Activated CD8-positive, alpha-beta T cell treated with anti-CD3 and anti-CD28 coated beads for 36 hours (primary cell): ENCODE results near the gene IL12RB2. TPM values are rescaled to one million over a fixed set of nuclear protein-coding genes. Genes with fewer than 3 reads are reported as not detected.

ENCODE experiments used
- ATAC-seq: fragments of 200-7000 bp; cut with Tn5 transposase; one replicate; pipeline ENCODE4 v1.10.0; 2021; ENCODE audit warnings: mild to moderate bottlenecking, moderate library complexity
- CTCF ChIA-PET: fragments of 350-600 bp; sonication (Branson Sonifier 250); formaldehyde crosslinking; loops from one replicate; lab custom pipeline; 2021; ENCODE audit warnings: antibody characterized with exemption; lab: Charles Lee
- POLR2A ChIA-PET: fragments of 350-600 bp; sonication (Branson Sonifier 250); formaldehyde crosslinking; loops from one replicate; lab custom pipeline; 2021; ENCODE audit warnings: antibody characterized with exemption; lab: Charles Lee
- DNase-seq: peaks from one replicate; pipeline ENCODE4 v3.0.0-alpha.2; 2020
- H3K27ac Mint-ChIP-seq: one replicate; pipeline ENCODE4 v1.8.0; 2021; ENCODE audit warnings: mild to moderate bottlenecking, mixed read lengths
- H3K27me3 Mint-ChIP-seq: one replicate; pipeline ENCODE4 v1.8.0; 2021; ENCODE audit warnings: mixed read lengths
- H3K36me3 Mint-ChIP-seq: one replicate; pipeline ENCODE4 v1.8.0; 2021; ENCODE audit warnings: low read depth, mixed read lengths
- H3K4me1 Mint-ChIP-seq: one replicate; pipeline ENCODE4 v1.8.0; 2021; ENCODE audit warnings: low read depth, mixed read lengths
- H3K4me3 Mint-ChIP-seq: one replicate; pipeline ENCODE4 v1.8.0; 2021; ENCODE audit warnings: mild to moderate bottlenecking, moderate library complexity, mixed read lengths
- H3K9me3 Mint-ChIP-seq: one replicate; pipeline ENCODE4 v1.8.0; 2021; ENCODE audit warnings: mixed read lengths
- intact Hi-C: fragments of 100-400 bp; cut with micrococcal nuclease; formaldehyde crosslinking; loops from one replicate; pipeline ENCODE4 v1.10.0; 2022
- total RNA-seq, 2 experiments: library from RNA; stranded (reverse); gene quantifications; one replicate each; pipeline ENCODE4 v1.2.3, GENCODE V29; 2021
- TF ChIP-seq, protein P1 (sequence below): fragments of 200-600 bp; IDR thresholded peaks from one replicate; pipeline ENCODE4 v1.8.0; 2022; ENCODE audit warnings: antibody characterized with exemption, mild to moderate bottlenecking

The IL12RB2 gene
- total RNA-seq, 2 experiments from 2014 or later = 29.1 to 29.7 TPM

DNA sequence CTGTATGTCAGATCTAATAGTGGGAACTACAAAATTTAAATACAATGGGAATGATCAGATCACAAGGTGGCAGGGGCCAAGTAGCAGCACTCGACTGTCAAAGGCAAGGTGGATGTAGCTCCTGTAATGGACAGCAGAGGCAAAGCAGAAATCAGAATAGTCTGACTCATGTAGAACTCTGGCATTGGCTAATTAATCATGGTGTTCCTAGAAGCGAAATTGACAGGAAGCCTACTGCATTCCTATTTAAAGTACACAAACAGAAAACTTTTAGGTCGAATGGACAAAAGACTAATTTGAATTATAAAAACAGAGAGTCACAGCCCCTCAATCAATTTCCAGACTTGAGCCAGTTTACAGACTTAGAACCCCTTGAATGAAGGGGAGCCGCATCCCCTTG is 17.4 kb upstream of the IL12RB2 start:
- Mint-ChIP-seq H3K36me3 (peaks cover 3% of the 10 kb centered on the region), H3K27ac (no peak overlapping the region), H3K4me3 (no peak overlapping the region), H3K9me3 (peaks cover 2% of the 10 kb centered on the region), H3K27me3 (peaks cover 2% of the 10 kb centered on the region), H3K4me1 (peaks cover 23% of the 10 kb centered on the region)
- ATAC-seq (no peak), DNase-seq (no peak)
- CTCF ChIA-PET = interaction anchor here (1.4 kb wide), 1 partner anchor 15 kb away, joined by 3 read pairs; no protein-coding TSS in a partner anchor
- POLR2A ChIA-PET = interaction anchor here (1.1 kb wide), 1 partner anchor 43 kb away, joined by 3 read pairs; no protein-coding TSS in a partner anchor
- TF ChIP-seq, protein P1, sequence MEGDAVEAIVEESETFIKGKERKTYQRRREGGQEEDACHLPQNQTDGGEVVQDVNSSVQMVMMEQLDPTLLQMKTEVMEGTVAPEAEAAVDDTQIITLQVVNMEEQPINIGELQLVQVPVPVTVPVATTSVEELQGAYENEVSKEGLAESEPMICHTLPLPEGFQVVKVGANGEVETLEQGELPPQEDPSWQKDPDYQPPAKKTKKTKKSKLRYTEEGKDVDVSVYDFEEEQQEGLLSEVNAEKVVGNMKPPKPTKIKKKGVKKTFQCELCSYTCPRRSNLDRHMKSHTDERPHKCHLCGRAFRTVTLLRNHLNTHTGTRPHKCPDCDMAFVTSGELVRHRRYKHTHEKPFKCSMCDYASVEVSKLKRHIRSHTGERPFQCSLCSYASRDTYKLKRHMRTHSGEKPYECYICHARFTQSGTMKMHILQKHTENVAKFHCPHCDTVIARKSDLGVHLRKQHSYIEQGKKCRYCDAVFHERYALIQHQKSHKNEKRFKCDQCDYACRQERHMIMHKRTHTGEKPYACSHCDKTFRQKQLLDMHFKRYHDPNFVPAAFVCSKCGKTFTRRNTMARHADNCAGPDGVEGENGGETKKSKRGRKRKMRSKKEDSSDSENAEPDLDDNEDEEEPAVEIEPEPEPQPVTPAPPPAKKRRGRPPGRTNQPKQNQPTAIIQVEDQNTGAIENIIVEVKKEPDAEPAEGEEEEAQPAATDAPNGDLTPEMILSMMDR = no peak
- intact Hi-C loops = no loop called here

DNA sequence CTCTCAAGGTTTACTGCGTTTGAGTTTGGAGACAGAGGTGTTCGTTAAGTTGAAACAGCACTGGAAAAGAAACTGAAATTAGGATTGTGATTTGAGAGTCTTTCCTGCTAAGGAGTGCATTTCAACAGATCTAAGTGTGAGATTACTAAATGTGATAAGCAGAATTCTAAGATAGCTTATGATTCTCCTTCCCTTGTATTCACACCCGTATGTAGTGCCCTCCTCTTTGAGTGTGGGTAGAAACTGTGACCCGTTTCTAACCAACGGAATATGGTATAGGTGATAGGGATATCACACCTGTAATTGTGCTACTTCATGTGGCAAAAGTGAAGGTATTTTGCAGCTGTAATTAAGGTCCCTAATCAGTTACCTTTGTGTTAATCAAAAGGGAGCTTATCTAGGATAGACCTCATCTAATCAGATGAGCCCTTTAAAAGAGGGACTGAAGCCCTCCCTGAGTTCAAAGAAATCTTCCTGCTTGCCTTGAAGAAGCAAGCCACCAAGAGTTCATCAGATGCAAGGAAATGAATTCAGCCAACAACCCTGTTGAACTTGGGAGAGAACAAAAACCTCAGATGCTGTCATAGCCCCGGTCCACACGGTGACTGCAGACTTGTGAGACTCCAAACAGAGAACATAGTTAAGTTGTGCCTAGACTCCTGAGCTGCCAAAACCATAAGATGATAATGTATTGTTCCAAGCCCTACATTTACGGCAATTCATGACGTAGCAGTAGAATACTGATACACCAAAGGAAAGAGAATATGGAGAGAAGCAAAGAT is 12.6 kb upstream of the IL12RB2 start:
- DNase-seq (peak; percentile 36), ATAC-seq (peak; percentile 79)
- TF ChIP-seq, protein P1 = no peak
- no peaks in the 10 kb centered on the region for H3K9me3 Mint-ChIP-seq
- no peaks in the 10 kb centered on the region for H3K36me3 Mint-ChIP-seq
- no peak overlapping the region for H3K27ac Mint-ChIP-seq
- peaks cover 5% of the 10 kb centered on the region for H3K27me3 Mint-ChIP-seq
- intact Hi-C loops = no loop called here
- H3K4me3 Mint-ChIP-seq = no peak overlapping the region
- POLR2A ChIA-PET = interaction anchor here (0.8 to 2.3 kb wide), 5 partner anchors 12 to 135 kb away, joined by 3 to 8 read pairs (median 3); partner anchors contain the start of genes IL12RB2 and SERBP1
- peaks cover 5% of the 10 kb centered on the region for H3K4me1 Mint-ChIP-seq
- CTCF ChIA-PET = interaction anchor here (0.6 to 2.2 kb wide), 8 partner anchors 9 to 151 kb away, joined by 3 to 7 read pairs (median 3); no protein-coding TSS in a partner anchor

DNA sequence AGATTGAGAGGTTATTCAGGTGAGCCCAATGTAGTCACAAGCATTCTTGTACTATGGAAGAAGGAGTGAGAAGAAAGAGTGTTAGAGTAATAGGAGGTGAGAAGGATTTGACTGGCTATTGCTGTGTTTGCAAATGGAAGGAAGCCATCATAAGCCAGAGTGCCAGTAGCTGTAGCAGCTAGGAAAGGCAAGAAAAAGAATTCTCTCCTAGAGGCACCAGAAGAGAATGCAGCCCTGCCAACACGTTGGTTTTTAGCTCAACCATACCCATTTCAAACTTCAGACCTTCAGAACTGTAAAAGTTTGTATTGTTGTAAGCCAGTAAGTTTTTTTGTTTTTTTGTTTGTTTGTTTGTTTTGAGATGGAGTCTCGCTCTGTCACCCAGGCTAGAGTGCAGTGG is 8.9 kb upstream of the IL12RB2 start:
- Mint-ChIP-seq H3K27me3 (peaks cover 8% of the 10 kb centered on the region), H3K36me3 (no peaks in the 10 kb centered on the region), H3K4me1 (peaks cover 18% of the 10 kb centered on the region), H3K9me3 (no peaks in the 10 kb centered on the region), H3K27ac (no peak overlapping the region), H3K4me3 (no peak overlapping the region)
- ATAC-seq = peak; percentile 37
- DNase-seq = no peak
- TF ChIP-seq, protein P1 = no peak
- intact Hi-C loops = no loop called here
- ChIA-PET CTCF (interaction anchor here (1.2 to 2.5 kb wide), 3 partner anchors 10 to 34 kb away, joined by 3 to 10 read pairs (median 5); no protein-coding TSS in a partner anchor), POLR2A (interaction anchor here (1.1 kb wide), 1 partner anchor 12 kb away, joined by 3 read pairs; no protein-coding TSS in a partner anchor)

DNA sequence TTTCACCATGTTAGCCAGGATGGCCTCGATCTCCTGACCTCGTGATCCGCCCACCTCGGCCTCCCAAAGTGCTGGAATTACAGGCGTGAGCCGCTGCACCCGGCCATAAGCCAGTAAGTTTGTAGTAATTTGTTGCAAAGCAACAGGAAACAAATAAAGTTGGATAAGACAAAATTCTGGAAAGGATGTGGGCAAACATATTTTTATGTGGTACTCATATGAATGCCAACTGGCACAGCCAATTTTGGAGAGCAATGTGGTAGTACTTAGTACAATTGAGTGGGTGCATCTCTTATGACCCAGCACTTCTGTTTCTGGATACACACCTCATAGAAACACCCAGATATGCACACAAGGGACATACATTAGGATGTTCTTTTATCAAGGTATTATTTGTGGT is 8.4 kb upstream of the IL12RB2 start:
- TF ChIP-seq, protein P1 = no peak
- no peak for DNase-seq
- CTCF ChIA-PET = interaction anchor here (1.0 to 2.5 kb wide), 4 partner anchors 11 to 88 kb away, joined by 3 to 10 read pairs (median 4); no protein-coding TSS in a partner anchor
- Mint-ChIP-seq H3K4me1 (peaks cover 23% of the 10 kb centered on the region), H3K36me3 (no peaks in the 10 kb centered on the region), H3K9me3 (no peaks in the 10 kb centered on the region), H3K27me3 (peaks cover 8% of the 10 kb centered on the region), H3K27ac (no peak overlapping the region), H3K4me3 (no peak overlapping the region)
- ATAC-seq = no peak
- POLR2A ChIA-PET = interaction anchor here (1.2 kb wide), 1 partner anchor 180 kb away, joined by 3 read pairs; no protein-coding TSS in a partner anchor
- intact Hi-C loops = no loop called here

DNA sequence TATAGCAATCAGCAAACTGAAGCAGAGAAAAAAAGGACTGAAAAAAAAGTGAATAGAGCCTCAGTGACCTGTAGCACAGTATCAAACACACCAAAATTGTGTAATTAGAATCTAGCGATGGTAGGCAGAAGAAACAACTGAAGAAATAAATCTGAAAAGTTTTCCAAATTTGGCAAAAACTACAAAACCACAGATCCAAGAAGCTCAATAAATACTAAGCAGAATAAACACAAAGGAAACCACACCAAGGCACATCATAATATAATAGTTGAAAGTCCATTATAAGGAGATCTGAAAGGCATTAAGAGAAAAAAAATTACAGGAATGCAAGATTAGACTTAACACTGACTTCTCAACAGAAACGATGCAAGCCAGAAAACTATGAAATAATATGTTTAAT is 7.1 kb upstream of the IL12RB2 start:
- TF ChIP-seq, protein P1 = no peak
- Mint-ChIP-seq H3K9me3 (no peaks in the 10 kb centered on the region), H3K27ac (no peak overlapping the region), H3K27me3 (peaks cover 11% of the 10 kb centered on the region), H3K4me1 (peaks cover 26% of the 10 kb centered on the region), H3K4me3 (no peak overlapping the region), H3K36me3 (no peaks in the 10 kb centered on the region)
- ChIA-PET POLR2A (interaction anchor here (0.7 to 1.2 kb wide), 3 partner anchors 13 to 181 kb away, joined by 3 read pairs; no protein-coding TSS in a partner anchor), CTCF (interaction anchor here (1.0 kb wide), 1 partner anchor 151 kb away, joined by 3 read pairs; no protein-coding TSS in a partner anchor)
- intact Hi-C loops = no loop called here
- no peak for DNase-seq
- no peak for ATAC-seq
